AG20443 (cell line): Measurements from ENCODE around the gene SLC12A5.

Experiments used
- DNase-seq: peaks from one replicate; pipeline ENCODE4 v3.0.0; 2012; ENCODE audit warnings: low spot score, mixed read lengths

The SLC12A5 gene

GRCh38 chr20:46028110-46028509 is 905 bp upstream of the SLC12A5 start:
- DNase-seq: no peak

GRCh38 chr20:46030284-46031013 is 1.4 kb downstream of the SLC12A5 start:
- no peak for DNase-seq

- no peak for DNase-seq
Observed at GRCh38 chr20:46031014-46031569, 2.1 kb downstream of the SLC12A5 start.

- DNase-seq: peak; percentile 36
Observed at GRCh38 chr20:46031701-46032254, 2.8 kb downstream of the SLC12A5 start.

- no peak for DNase-seq
Observed at GRCh38 chr20:46034039-46034438, 5.0 kb downstream of the SLC12A5 start.

GRCh38 chr20:46035253-46035652 is 6.2 kb downstream of the SLC12A5 start:
- no peak for DNase-seq

GRCh38 chr20:46035713-46036112 is 6.7 kb downstream of the SLC12A5 start:
- no peak for DNase-seq

GRCh38 chr20:46036370-46036769 is 7.4 kb downstream of the SLC12A5 start:
- DNase-seq: no peak

- DNase-seq: no peak
Observed at GRCh38 chr20:46037036-46037435, 8.0 kb downstream of the SLC12A5 start.

- DNase-seq: peak; percentile 51
Observed at GRCh38 chr20:46040902-46041535, 12.0 kb downstream of the SLC12A5 start.

GRCh38 chr20:46043556-46043955 is 14.5 kb downstream of the SLC12A5 start:
- DNase-seq: no peak

- no peak for DNase-seq
Observed at GRCh38 chr20:46044896-46045295, 15.9 kb downstream of the SLC12A5 start.

- no peak for DNase-seq
Observed at GRCh38 chr20:46046588-46047310, 17.7 kb downstream of the SLC12A5 start.

- no peak for DNase-seq
Observed at GRCh38 chr20:46047821-46048220, 18.8 kb downstream of the SLC12A5 start.

- DNase-seq: no peak
Observed at GRCh38 chr20:46049190-46049589, 20.2 kb downstream of the SLC12A5 start.

GRCh38 chr20:46049815-46050214 is 20.8 kb downstream of the SLC12A5 start:
- no peak for DNase-seq

GRCh38 chr20:46050444-46050843 is 21.4 kb downstream of the SLC12A5 start:
- DNase-seq: no peak

GRCh38 chr20:46050885-46051284 is 21.9 kb downstream of the SLC12A5 start:
- DNase-seq: no peak

GRCh38 chr20:46051556-46052308 is 22.7 kb downstream of the SLC12A5 start:
- no peak for DNase-seq

GRCh38 chr20:46053416-46053815 is 24.4 kb downstream of the SLC12A5 start:
- no peak for DNase-seq

GRCh38 chr20:46054606-46055005 is 25.6 kb downstream of the SLC12A5 start:
- no peak for DNase-seq

- no peak for DNase-seq
Observed at GRCh38 chr20:46055269-46055668, 26.3 kb downstream of the SLC12A5 start.
